ENCODE data around the gene NFASC. TPM values are rescaled to one million over a fixed set of nuclear protein-coding genes. Genes with fewer than 3 reads are reported as not detected.

The NFASC gene
- total RNA-seq, 1 experiment from 2014 or later: 20.1 TPM

DNA sequence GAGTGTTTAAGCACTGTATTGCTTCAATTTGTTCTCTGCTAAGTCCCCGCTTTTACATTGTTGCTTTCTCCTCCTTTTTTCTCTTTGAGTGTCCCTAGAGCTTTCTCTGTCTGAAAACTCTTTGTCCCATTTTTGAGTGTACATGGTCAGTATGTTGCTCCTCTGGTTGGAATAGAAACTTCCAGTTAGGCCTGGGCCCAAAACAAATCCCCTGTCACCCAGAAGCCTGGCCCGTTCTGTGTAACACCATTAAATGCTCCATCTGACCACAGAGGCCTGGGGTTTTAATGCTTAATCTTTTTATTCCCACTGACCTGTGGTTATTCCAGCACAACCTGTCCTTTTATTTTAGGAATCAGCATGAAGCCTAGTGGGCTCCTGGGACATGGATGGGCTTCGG is 28.3 kb upstream of the NFASC start (continued):
- TF ChIP-seq, protein P1, sequence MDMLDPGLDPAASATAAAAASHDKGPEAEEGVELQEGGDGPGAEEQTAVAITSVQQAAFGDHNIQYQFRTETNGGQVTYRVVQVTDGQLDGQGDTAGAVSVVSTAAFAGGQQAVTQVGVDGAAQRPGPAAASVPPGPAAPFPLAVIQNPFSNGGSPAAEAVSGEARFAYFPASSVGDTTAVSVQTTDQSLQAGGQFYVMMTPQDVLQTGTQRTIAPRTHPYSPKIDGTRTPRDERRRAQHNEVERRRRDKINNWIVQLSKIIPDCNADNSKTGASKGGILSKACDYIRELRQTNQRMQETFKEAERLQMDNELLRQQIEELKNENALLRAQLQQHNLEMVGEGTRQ (CRISPR knock-in tag; IDR thresholded peaks at IDR 0.05): no peak
- TF ChIP-seq ZNF219 (CRISPR knock-in tag; IDR thresholded peaks at IDR 0.05; ENCODE audit: borderline replicate concordance) (no peak), ZNF416 (CRISPR knock-in tag; IDR thresholded peaks at IDR 0.05) (no peak), JAZF1 (CRISPR knock-in tag; IDR thresholded peaks at IDR 0.05) (no peak), PRDM15 (CRISPR knock-in tag; IDR thresholded peaks at IDR 0.05) (no peak), E2F5 (CRISPR knock-in tag; IDR thresholded peaks at IDR 0.05) (no peak), TEAD4 (CRISPR knock-in tag; IDR thresholded peaks at IDR 0.05) (no peak), ZNF425 (CRISPR knock-in tag; conservative IDR thresholded peaks at IDR 0.05) (no peak)

DNA sequence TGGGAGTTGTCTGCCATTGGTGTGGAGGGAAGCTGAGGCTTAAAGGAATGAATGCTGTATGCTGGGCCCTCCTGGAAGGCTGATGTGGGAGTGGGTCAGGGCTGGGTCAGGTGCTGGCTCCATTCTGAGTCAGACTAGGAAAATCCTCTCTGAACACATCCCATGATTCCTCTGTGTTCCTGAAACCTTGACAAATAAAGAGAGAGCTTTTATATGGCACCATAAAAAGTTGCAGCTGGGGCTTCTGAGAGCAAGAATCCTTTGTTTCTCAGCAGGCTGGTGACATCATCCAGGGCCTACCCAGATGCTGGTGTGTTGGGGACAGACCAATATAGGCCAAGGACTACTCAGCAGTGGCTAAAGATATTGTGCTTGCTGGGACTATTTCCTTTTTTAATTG is 27.8 kb upstream of the NFASC start:
- H3K27me3 Mint-ChIP-seq (ENCODE audit: low read depth): no peaks in the 10 kb centered on the region
- no peak overlapping the region for H3K4me3 Mint-ChIP-seq
- H3K27ac Mint-ChIP-seq: no peak overlapping the region
- ChIA-PET POLR2A (no interaction called here), CTCF (no interaction called here)
- H3K4me1 Mint-ChIP-seq: peaks cover 15% of the 10 kb centered on the region
- no peak for DNase-seq (ENCODE audit: low spot score)
- no peak for ATAC-seq
- no peaks in the 10 kb centered on the region for H3K36me3 Mint-ChIP-seq
- H3K9me3 Mint-ChIP-seq: no peaks in the 10 kb centered on the region
- TF ChIP-seq ZNF423 (CRISPR knock-in tag; IDR thresholded peaks at IDR 0.05): no peak
- no peak for TF ChIP-seq PRDM15 (CRISPR knock-in tag; IDR thresholded peaks at IDR 0.05)
- TF ChIP-seq FOXP1 (CRISPR knock-in tag; IDR thresholded peaks at IDR 0.05; ENCODE audit: borderline replicate concordance): no peak
- TF ChIP-seq, protein P2, sequence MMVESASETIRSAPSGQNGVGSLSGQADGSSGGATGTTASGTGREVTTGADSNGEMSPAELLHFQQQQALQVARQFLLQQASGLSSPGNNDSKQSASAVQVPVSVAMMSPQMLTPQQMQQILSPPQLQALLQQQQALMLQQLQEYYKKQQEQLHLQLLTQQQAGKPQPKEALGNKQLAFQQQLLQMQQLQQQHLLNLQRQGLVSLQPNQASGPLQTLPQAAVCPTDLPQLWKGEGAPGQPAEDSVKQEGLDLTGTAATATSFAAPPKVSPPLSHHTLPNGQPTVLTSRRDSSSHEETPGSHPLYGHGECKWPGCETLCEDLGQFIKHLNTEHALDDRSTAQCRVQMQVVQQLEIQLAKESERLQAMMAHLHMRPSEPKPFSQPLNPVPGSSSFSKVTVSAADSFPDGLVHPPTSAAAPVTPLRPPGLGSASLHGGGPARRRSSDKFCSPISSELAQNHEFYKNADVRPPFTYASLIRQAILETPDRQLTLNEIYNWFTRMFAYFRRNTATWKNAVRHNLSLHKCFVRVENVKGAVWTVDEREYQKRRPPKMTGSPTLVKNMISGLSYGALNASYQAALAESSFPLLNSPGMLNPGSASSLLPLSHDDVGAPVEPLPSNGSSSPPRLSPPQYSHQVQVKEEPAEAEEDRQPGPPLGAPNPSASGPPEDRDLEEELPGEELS (CRISPR knock-in tag; IDR thresholded peaks at IDR 0.05): no peak
- no peak for TF ChIP-seq JAZF1 (CRISPR knock-in tag; IDR thresholded peaks at IDR 0.05)
- TF ChIP-seq E2F1 (CRISPR knock-in tag; IDR thresholded peaks at IDR 0.05): no peak
- TF ChIP-seq TEAD1 (CRISPR knock-in tag; IDR thresholded peaks at IDR 0.05): no peak
- no peak for TF ChIP-seq NFYB (CRISPR knock-in tag; conservative IDR thresholded peaks at IDR 0.05; ENCODE audit: low read depth)
- no peak for TF ChIP-seq GABPB1 (CRISPR knock-in tag; IDR thresholded peaks at IDR 0.05)
- TF ChIP-seq USF1 (CRISPR knock-in tag; IDR thresholded peaks at IDR 0.05): no peak
- TF ChIP-seq, protein P3, sequence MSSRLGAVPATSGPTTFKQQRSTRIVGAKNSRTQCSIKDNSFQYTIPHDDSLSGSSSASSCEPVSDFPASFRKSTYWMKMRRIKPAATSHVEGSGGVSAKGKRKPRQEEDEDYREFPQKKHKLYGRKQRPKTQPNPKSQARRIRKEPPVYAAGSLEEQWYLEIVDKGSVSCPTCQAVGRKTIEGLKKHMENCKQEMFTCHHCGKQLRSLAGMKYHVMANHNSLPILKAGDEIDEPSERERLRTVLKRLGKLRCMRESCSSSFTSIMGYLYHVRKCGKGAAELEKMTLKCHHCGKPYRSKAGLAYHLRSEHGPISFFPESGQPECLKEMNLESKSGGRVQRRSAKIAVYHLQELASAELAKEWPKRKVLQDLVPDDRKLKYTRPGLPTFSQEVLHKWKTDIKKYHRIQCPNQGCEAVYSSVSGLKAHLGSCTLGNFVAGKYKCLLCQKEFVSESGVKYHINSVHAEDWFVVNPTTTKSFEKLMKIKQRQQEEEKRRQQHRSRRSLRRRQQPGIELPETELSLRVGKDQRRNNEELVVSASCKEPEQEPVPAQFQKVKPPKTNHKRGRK (CRISPR knock-in tag; IDR thresholded peaks at IDR 0.05; ENCODE audit: borderline replicate concordance): no peak
- TF ChIP-seq SP1 (CRISPR knock-in tag; conservative IDR thresholded peaks at IDR 0.05): no peak

Measured in WTC11 (cell line).